ENCODE measurements around the gene GDAP1L1.
A peak's percentile ranks its signal among the peaks of the same experiment; 100 is the strongest.

GDAP1L1 gene

DNA sequence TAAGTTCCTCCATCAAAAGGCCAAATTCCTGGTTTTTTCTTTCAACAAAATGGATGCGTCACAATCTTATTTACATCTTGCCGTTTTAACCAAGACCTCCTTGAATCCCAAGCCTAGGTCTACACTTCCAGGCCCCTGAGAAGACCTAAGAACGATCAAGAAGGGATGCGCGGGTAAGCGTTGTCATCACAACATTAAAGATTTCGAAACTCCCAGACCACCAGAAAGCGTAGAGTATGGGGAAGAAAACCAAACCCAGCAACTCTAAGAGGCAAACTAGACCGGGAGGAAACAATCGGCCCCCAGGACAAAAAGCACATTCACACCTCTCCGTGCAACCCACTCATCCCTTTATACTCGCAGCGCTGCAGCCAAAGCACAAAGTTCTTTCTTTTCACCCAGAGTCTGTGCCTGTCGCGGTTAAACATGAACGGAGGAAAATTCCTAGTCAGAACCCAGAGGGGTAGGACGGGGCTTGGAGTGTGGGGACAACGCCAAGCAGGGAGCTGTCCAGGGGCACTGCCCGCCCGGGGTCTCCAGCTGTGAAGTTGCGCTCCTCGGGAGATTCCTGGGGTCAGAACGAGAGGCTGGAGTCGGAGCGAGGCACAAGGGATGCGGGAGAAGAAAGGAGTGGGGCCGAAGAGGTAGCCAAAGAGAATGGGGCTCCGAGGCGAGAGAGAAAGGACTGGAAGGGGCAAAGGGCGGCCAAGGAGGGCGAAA lies 37.3 kb upstream of the GDAP1L1 start:
- peak; percentile 52 for DNase-seq (ENCODE audit: low read depth)
- TF ChIP-seq, protein P1, sequence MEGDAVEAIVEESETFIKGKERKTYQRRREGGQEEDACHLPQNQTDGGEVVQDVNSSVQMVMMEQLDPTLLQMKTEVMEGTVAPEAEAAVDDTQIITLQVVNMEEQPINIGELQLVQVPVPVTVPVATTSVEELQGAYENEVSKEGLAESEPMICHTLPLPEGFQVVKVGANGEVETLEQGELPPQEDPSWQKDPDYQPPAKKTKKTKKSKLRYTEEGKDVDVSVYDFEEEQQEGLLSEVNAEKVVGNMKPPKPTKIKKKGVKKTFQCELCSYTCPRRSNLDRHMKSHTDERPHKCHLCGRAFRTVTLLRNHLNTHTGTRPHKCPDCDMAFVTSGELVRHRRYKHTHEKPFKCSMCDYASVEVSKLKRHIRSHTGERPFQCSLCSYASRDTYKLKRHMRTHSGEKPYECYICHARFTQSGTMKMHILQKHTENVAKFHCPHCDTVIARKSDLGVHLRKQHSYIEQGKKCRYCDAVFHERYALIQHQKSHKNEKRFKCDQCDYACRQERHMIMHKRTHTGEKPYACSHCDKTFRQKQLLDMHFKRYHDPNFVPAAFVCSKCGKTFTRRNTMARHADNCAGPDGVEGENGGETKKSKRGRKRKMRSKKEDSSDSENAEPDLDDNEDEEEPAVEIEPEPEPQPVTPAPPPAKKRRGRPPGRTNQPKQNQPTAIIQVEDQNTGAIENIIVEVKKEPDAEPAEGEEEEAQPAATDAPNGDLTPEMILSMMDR (conservative IDR thresholded peaks at IDR 0.05; ENCODE audit: control insufficient read depth, insufficient read depth, low read depth, low read length), result no peak
- peak overlapping the region; percentile 85 for H3K4me3 ChIP-seq (ENCODE audit: control insufficient read depth, low read depth, low read length)

- TF ChIP-seq, protein P1 (conservative IDR thresholded peaks at IDR 0.05; ENCODE audit: control insufficient read depth, insufficient read depth, low read depth, low read length), result no peak
- peak within 1 kb of the TSS; percentile 85 for H3K4me3 ChIP-seq (ENCODE audit: control insufficient read depth, low read depth, low read length)
- peak; percentile 95 for DNase-seq (ENCODE audit: low read depth)
Measured at GRCh38 chr20:44210406-44211176, 36.5 kb upstream of the GDAP1L1 start, which contains the start of gene OSER1. Gene OSER1 (minus strand): TSS chr20:44210771. CDS start chr20:44206957, 3,814 bp downstream.

DNA sequence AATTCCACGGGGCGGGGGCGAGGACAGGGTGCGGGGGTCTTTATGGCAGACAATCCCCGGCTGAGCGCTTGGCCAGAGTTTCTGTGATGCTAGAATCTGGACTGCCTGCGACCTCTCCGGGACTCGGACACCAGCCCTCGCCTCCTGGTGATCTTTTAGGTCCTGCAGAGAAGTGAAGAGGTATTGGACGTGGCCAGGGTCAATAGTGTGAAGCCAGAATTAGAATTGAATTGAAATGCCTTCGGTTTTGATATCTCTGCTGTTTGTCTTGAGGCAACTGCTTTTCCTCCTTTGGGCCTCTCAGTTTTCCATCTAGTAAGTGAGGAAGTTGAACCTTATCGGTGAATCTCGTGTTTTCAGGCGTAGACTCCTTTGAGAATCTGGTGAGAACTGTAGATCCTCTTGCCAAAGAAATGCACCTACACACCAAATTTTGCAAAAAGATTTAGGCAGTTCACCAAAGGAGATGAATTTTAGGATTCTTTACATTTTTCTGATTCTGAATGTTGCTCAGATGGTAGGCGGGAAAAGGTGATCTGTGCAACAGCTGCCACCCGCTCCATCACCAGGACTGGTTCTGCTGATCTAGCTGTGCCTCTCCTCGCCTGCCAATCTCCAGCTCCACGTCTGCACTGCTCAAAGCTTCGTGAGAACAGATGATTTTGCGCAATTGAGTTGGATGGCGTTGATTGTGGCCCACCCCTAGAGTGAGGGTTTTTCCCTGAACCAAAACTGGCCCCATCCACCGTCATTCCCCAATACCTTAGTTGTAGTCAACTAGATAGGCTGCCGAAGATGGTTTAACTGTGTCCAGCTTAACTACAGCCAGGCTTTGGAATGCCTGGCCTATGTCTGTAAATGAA lies 35.7 kb upstream of the GDAP1L1 start:
- TF ChIP-seq, protein P1 (conservative IDR thresholded peaks at IDR 0.05; ENCODE audit: control insufficient read depth, insufficient read depth, low read depth, low read length), result no peak
- H3K4me3 ChIP-seq (ENCODE audit: control insufficient read depth, low read depth, low read length), result peak overlapping the region; percentile 84
- DNase-seq (ENCODE audit: low read depth), result peak; percentile 77

DNA sequence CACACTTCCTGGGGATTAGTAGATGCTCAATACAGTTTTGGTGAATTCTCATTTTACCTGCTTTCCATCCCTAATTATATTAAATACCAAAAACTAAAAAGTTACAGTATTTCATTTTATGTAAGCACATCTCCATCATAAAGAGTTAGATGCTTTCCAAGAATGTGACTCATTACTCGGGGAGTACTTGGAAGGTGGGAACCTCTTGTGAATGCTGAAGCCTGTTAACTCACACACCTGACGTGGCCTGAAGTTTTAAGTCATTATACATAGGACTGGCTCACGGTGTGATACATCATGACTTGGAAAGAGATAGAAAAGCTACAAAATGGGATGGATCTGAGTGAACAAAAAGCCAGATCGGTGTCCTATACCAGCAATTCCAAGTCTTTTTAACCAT lies 34.3 kb upstream of the GDAP1L1 start:
- no peak overlapping the region for H3K4me3 ChIP-seq (ENCODE audit: control insufficient read depth, low read depth, low read length)
- DNase-seq (ENCODE audit: low read depth), result peak; percentile 79
- TF ChIP-seq, protein P1 (conservative IDR thresholded peaks at IDR 0.05; ENCODE audit: control insufficient read depth, insufficient read depth, low read depth, low read length), result no peak

DNA sequence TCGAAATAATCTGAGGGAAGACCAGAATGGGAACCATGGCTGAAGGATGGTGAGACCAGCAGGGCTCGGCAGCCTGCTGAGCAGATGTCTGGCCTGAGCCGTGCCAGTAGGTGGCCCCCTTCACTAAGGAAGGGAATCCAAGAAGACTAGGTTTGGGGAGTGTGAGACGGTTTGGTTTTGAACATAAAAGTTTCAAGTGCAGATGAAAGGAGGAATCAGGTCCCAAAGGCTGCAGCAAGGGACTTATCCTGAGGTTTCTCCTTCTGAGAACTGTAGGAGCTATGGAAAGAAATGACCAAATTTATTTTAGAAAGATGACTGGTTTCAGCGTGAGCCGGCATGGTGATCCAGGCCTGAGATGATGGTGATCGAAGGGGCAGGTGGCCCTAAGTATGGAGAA lies 32.0 kb upstream of the GDAP1L1 start:
- DNase-seq (ENCODE audit: low read depth), result peak; percentile 73
- H3K4me3 ChIP-seq (ENCODE audit: control insufficient read depth, low read depth, low read length), result no peak overlapping the region
- TF ChIP-seq, protein P1 (conservative IDR thresholded peaks at IDR 0.05; ENCODE audit: control insufficient read depth, insufficient read depth, low read depth, low read length), result peak; percentile 90

DNA sequence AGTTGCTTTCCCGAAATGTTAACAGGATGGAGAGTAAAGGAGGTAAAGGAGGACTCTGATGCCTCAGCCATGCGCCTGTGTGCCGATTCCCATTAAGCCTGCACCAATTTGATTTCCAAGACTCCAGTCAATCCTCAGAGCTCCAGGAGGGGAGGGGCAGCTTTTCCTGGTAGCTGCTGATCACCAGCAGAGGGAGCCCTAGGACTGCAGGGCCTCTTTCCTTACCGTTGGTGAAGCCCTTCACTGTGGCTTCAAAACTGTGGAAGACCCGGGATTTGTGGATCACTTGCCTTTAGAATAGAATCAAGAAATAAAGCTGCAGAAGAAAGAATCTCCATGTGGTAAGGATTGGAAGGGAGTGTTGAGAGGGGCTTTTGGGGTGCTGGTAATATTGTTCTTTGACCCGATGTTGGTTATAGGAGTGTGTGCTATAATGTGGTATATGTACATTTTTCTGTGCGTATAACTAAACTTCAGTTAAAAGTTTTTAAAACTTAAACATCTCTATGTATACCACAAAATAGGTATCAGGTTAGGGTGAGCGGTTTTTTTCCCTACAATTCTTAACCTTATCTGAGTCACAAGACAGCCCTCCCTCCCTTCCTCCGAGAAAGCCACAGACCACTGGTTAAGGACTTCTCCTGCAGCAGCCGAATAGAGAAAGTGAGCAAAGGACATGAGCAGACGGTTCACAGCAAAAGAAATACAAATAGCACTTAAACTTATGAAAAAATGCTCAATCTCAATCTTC lies 29.6 kb upstream of the GDAP1L1 start:
- TF ChIP-seq, protein P1 (conservative IDR thresholded peaks at IDR 0.05; ENCODE audit: control insufficient read depth, insufficient read depth, low read depth, low read length), result peak; percentile 99
- no peak overlapping the region for H3K4me3 ChIP-seq (ENCODE audit: control insufficient read depth, low read depth, low read length)
- DNase-seq (ENCODE audit: low read depth), result peak; percentile 75

All from fibroblast of mammary gland (primary cell).